GM12891 (cell line): Measurements from ENCODE around the gene USP30.

Experiments
- POLR2AphosphoS5 ChIP-seq: IDR thresholded peaks from 2 replicates; pipeline ENCODE4 v1.6.1; 2011; ENCODE audit warnings: low read depth, low read length, control low read depth
- SPI1 ChIP-seq: IDR thresholded peaks from 2 replicates; pipeline ENCODE4 v1.6.1; 2011; ENCODE audit warnings: low read depth, low read length, control low read depth

- TF ChIP-seq SPI1 (no peak), POLR2AphosphoS5 (no peak)
Measured at GRCh38 chr12:109105176-109105575, 52.8 kb downstream of the USP30 start.
